Right lobe of liver (tissue), 6 donors: ENCODE results near the gene EYA2. TPM values are rescaled to one million over a fixed set of nuclear protein-coding genes. Genes with fewer than 3 reads are reported as not detected.
A peak's percentile ranks its signal among the peaks of the same experiment; 100 is the strongest.

Experiments used
- ATAC-seq, 4 donors: fragments of 200-7000 bp; cut with Tn5 transposase; one replicate each; pipeline ENCODE4 v1.9.1; 2020; ENCODE audit warnings: mild to moderate bottlenecking in 4 of 4, moderate library complexity in 4 of 4
- DNase-seq, 3 donors: peaks; one replicate each; pipeline ENCODE4 v3.0.0-alpha.2; 2020
- H3K27ac ChIP-seq, 3 donors: fragments of 200-600 bp; one replicate each; pipeline ENCODE4 v1.8.0; 2022
- H3K27me3 ChIP-seq, 2 donors: fragments of 200-600 bp; one replicate each; pipeline ENCODE4 v1.8.0; 2022
- H3K36me3 ChIP-seq, 4 donors: fragments of 200-600 bp; sonication (generic) in 1 of 4; one replicate each; pipeline versions ENCODE4 v1.5.1 to v1.8.0; 2017 to 2022; ENCODE audit warnings: control low read depth in 1 of 4
- H3K4me1 ChIP-seq, 4 donors: fragments of 200-600 bp; sonication (generic) in 1 of 4; one replicate each; pipeline versions ENCODE4 v1.5.1 to v1.8.0; 2017 to 2022; ENCODE audit warnings: control low read depth in 1 of 4
- H3K4me3 ChIP-seq, 3 donors: fragments of 200-600 bp; one replicate each; pipeline ENCODE4 v1.8.0; 2022
- H3K9me3 ChIP-seq, 4 donors: fragments of 200-600 bp; sonication (generic) in 1 of 4; one replicate each; pipeline versions ENCODE4 v1.5.1 to v1.8.0; 2017 to 2022; ENCODE audit warnings: control low read depth in 1 of 4
- POLR2A ChIP-seq: fragments of 450-650 bp; IDR thresholded peaks from one replicate; pipeline ENCODE4 v1.6.1; 2017; ENCODE audit warnings: antibody characterized with exemption, mild to moderate bottlenecking
- WGBS: methylation state at CpG from one replicate; pipeline ENCODE4 v1.1.6; 2018; ENCODE audit warnings: low coverage, low lambda C conversion rate; ENCODE audit not compliant: insufficient coverage; ENCODE audit errors: missing lambda C conversion rate; 5-methylcytosine and 5-hydroxymethylcytosine counted together
- intact Hi-C, 2 donors: fragments of 100-400 bp; cut with DNase I; formaldehyde crosslinking; loops; one replicate each; pipeline versions ENCODE4 v1.11.2 to v1.14.1; 2022
- long read RNA-seq: library from polyadenylated mRNA; unstranded; transcript quantifications from one replicate; pipeline ENCODE4 v2.0.0, GENCODE V29; 2019
- total RNA-seq, 6 experiments: library from RNA; depleted of rRNA in 2 of 6; stranded (reverse); fragments of >200 nt in 2 of 6; fragmentation: NEBNext Ultra II Directional in 3 of 6; extraction: Animal tissue kit (Norgen Biotek cat#: 25700) in 3 of 6; gene quantifications; one replicate each; pipeline versions ENCODE4 v1.1.0 to v1.2.4, GENCODE V29; 2016 to 2023
- TF ChIP-seq, protein P1 (sequence below), 4 donors: fragments of 200-600 bp in 3 of 4; fragments of 450-650 bp in 1 of 4; IDR thresholded peaks; one replicate each; pipeline versions ENCODE4 v1.5.1 to v1.8.0; 2016 to 2022; ENCODE audit warnings: antibody characterized with exemption in 4 of 4, mild to moderate bottlenecking in 2 of 4
- donor health status: DM: no; HTN: yes; CAD: no.
- donor health status: DM: no; HTN: no; CAD: no.
- donor health status: DM: no; HTN: no; CAD: no.
- donor health status: DM: no; HTN: yes; CAD: no.
- donor health status: DM: no; HTN: yes; CAD: no.

Gene EYA2
- 1 to 10 TPM in 1 of 6 experiments, under 1 TPM in 5; 0.12 to 3.0 (median 0.49) TPM for total RNA-seq
- long read RNA-seq: 0 reads

- no peak for DNase-seq
- H3K36me3 ChIP-seq: no peaks in the 10 kb centered on the region
Measured at GRCh38 chr20:46894579-46894958, at the start of gene EYA2. EYA2 (plus strand) TSS chr20:46894843; CDS start chr20:46990011, 95,168 bp downstream.

DNA sequence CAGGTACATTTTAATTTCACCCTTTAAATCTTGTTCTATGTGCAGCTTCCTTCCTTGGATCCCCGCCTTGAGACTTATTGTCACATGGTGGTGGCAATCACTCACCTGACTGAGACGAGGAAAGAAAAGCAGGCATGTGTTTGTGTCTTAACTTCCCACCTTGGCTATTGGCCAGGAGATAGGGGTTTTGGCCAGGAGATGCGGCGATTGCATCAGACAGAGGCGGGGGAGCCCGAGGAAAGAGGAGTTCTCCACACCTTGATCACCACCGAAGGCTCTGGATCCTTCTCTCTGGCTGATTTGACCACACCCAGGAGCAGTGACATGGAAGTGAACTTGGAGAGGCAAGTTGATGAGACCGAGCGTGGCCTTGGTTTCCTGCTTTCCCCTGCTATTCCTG lies 49.7 kb upstream of the EYA2 start:
- no peaks in the 10 kb centered on the region for H3K9me3 ChIP-seq
- H3K4me3 ChIP-seq: no peak overlapping the region
- intact Hi-C loops: no loop called here
- TF ChIP-seq, protein P1, sequence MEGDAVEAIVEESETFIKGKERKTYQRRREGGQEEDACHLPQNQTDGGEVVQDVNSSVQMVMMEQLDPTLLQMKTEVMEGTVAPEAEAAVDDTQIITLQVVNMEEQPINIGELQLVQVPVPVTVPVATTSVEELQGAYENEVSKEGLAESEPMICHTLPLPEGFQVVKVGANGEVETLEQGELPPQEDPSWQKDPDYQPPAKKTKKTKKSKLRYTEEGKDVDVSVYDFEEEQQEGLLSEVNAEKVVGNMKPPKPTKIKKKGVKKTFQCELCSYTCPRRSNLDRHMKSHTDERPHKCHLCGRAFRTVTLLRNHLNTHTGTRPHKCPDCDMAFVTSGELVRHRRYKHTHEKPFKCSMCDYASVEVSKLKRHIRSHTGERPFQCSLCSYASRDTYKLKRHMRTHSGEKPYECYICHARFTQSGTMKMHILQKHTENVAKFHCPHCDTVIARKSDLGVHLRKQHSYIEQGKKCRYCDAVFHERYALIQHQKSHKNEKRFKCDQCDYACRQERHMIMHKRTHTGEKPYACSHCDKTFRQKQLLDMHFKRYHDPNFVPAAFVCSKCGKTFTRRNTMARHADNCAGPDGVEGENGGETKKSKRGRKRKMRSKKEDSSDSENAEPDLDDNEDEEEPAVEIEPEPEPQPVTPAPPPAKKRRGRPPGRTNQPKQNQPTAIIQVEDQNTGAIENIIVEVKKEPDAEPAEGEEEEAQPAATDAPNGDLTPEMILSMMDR (IDR thresholded peaks at IDR 0.05): no peak
- TF ChIP-seq POLR2A: no peak
- H3K4me1 ChIP-seq: no peaks in the 10 kb centered on the region
- DNase-seq (no peak), ATAC-seq (no peak)
- 80% methylated on average over 8 of the region's 9 CpGs for WGBS
- H3K27me3 ChIP-seq: no peaks in the 10 kb centered on the region
- H3K36me3 ChIP-seq: no peaks in the 10 kb centered on the region
- H3K27ac ChIP-seq: no peak overlapping the region

More at GRCh38 chr20:46894579-46894958, at the start of gene EYA2:
- no CpG with 5 or more reads among the region's 52 CpGs for WGBS
- peak in 2 of 4 donors; percentile 29 to 38 for ATAC-seq
- Histone ChIP-seq H3K27me3 (peaks cover 4 to 24% of the 10 kb centered on the region in 2 donors), H3K4me1 (no peaks in the 10 kb centered on the region), H3K27ac (no peak within 1 kb of the TSS), H3K9me3 (no peaks in the 10 kb centered on the region), H3K4me3 (peak within 1 kb of the TSS in 2 of 3 donors; percentile 21)
- intact Hi-C loops: no loop called here
- no peak for TF ChIP-seq POLR2A
- TF ChIP-seq, protein P1 (IDR thresholded peaks at IDR 0.05): no peak

DNA sequence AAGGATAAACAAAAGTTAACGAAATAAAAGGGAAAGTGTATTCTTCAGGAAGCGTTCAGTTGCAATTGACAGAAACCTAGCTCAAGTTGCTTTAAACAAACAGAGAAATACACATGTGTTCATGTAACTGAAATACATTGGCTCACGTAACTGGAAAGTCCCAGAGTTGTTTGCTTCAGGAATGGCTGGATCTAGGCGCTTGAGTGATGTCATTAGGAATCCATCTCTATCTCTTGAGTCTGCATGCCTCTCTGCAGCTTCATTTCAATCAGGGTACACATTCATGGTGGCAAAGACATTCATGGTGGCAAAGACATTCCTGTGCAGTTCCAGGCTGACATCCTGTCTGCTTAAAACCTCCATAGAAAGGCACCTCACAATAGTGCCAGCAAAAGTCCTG lies 45.4 kb upstream of the EYA2 start:
- ATAC-seq (no peak), DNase-seq (no peak)
- no peaks in the 10 kb centered on the region for H3K27me3 ChIP-seq
- no peaks in the 10 kb centered on the region for H3K36me3 ChIP-seq
- no peak overlapping the region for H3K4me3 ChIP-seq
- no peaks in the 10 kb centered on the region for H3K9me3 ChIP-seq
- H3K4me1 ChIP-seq: no peaks in the 10 kb centered on the region
- WGBS: 60% methylated on average over 4 of the region's 4 CpGs
- H3K27ac ChIP-seq: no peak overlapping the region
- intact Hi-C loops: no loop called here
- no peak for TF ChIP-seq POLR2A
- TF ChIP-seq, protein P1 (IDR thresholded peaks at IDR 0.05): no peak

GRCh38 chr20:46849751-46850150 lies 44.9 kb upstream of the EYA2 start:
- no peak overlapping the region for H3K27ac ChIP-seq
- 32% methylated on average over 5 of the region's 5 CpGs for WGBS

More at GRCh38 chr20:46849751-46850150, 44.9 kb upstream of the EYA2 start:
- ATAC-seq (no peak), DNase-seq (no peak)
- Histone ChIP-seq H3K9me3 (no peaks in the 10 kb centered on the region), H3K27me3 (no peaks in the 10 kb centered on the region), H3K4me3 (no peak overlapping the region), H3K4me1 (no peaks in the 10 kb centered on the region), H3K36me3 (no peaks in the 10 kb centered on the region)
- TF ChIP-seq, protein P1 (IDR thresholded peaks at IDR 0.05): no peak
- TF ChIP-seq POLR2A: no peak
- intact Hi-C loops: no loop called here
